ENCODE results near the gene BSCL2. TPM values are rescaled to one million over a fixed set of nuclear protein-coding genes. Genes with fewer than 3 reads are reported as not detected.

The BSCL2 gene
- total and polyA plus RNA-seq, 2 of the 13 experiments (the other 11 are each of a cell fraction or from before 2014, with no cell fraction given): 19.5 to 21.1 TPM

DNA sequence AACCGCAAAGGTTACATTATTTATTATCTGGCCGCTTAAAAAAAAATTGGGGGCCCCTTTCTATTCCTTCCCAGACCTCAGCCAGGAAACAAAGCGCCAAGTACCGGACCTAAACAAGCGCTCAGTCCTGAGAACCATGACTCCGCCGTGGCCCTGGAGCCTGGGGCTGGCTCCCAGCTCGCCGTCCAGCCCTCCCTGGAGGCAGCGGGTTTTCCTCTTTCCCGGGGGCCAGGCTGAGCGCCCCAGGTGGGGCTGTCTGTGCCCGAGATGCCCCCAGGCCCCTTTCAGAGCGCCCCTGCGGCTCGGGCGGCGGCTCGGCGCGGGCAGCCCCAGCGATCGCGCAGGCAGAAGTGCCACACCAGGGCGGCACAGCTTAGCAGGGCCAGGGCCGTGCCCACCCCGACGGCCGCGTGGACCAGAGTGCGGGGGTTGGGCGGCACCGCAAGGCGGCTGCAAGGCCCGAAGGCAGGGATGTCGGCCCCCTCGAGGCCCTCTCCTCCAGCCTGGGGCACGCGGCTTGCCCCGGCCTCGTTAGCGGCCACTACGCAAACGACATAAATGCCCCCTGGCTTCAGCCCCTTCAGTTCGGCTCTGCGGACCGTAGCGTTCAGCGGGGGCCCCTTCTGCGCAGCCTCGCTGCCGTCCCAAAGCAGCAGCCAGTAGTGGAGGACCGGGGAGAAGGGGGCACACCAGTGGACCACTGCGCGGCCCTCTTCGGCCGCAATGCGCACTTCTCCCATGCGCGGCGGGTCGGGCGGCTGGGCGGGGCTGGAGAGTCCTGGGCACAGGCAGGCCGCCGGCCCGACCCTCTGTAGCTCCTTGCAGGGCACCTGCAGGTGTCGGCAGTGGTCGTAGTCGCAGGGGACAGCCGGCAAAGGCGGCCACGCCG is 19.5 kb downstream of the BSCL2 start (continued):
- TF ChIP-seq, protein P1, sequence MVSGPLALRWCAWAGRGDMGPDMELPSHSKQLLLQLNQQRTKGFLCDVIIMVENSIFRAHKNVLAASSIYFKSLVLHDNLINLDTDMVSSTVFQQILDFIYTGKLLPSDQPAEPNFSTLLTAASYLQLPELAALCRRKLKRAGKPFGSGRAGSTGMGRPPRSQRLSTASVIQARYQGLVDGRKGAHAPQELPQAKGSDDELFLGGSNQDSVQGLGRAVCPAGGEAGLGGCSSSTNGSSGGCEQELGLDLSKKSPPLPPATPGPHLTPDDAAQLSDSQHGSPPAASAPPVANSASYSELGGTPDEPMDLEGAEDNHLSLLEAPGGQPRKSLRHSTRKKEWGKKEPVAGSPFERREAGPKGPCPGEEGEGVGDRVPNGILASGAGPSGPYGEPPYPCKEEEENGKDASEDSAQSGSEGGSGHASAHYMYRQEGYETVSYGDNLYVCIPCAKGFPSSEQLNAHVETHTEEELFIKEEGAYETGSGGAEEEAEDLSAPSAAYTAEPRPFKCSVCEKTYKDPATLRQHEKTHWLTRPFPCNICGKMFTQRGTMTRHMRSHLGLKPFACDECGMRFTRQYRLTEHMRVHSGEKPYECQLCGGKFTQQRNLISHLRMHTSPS (CRISPR knock-in tag; IDR thresholded peaks at IDR 0.05; ENCODE audit: low read depth): no peak
- TF ChIP-seq, protein P2, sequence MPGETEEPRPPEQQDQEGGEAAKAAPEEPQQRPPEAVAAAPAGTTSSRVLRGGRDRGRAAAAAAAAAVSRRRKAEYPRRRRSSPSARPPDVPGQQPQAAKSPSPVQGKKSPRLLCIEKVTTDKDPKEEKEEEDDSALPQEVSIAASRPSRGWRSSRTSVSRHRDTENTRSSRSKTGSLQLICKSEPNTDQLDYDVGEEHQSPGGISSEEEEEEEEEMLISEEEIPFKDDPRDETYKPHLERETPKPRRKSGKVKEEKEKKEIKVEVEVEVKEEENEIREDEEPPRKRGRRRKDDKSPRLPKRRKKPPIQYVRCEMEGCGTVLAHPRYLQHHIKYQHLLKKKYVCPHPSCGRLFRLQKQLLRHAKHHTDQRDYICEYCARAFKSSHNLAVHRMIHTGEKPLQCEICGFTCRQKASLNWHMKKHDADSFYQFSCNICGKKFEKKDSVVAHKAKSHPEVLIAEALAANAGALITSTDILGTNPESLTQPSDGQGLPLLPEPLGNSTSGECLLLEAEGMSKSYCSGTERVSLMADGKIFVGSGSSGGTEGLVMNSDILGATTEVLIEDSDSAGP (CRISPR knock-in tag; IDR thresholded peaks at IDR 0.05; ENCODE audit: borderline replicate concordance): no peak
- TF ChIP-seq HMG20A (CRISPR knock-in tag; IDR thresholded peaks at IDR 0.05; ENCODE audit: borderline replicate concordance) (no peak), CCAR2 (optimal IDR thresholded peaks at IDR 0.05; ENCODE audit: low read depth, low read length) (no peak)

DNA sequence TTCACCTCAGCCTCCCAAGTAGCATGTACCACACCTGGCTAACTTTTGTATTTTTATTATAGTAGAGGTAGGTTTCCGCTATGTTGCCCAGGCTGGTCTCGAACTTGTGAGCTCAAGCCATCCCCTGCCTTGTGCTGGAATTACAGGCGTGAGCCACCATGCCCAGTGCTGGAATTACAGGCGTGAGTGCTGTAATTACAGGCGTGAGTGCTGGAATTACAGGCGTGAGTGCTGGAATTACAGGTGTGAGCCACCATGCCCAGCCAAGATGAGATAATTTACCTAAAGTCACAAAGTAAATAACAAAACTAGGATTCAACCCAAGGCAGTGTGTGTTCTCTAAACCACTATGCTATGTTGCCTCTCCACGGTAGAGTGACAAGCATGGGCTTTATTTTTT is 24.7 kb downstream of the BSCL2 start:
- Histone ChIP-seq H3K4me3 (replicated peaks in 1 of 3; ENCODE audit: insufficient read depth in 1 of 3, low read depth in 2 of 3, low read length in 3 of 3) (no peak overlapping the region), H3K9me3 (ENCODE audit: low read length) (no peaks in the 10 kb centered on the region), H3K9ac (ENCODE audit: insufficient read depth, low read depth, low read length) (no peak overlapping the region), H4K20me1 (ENCODE audit: insufficient read depth, low read length) (no peaks in the 10 kb centered on the region), H3K36me3 (replicated peaks in 1 of 2; ENCODE audit: control insufficient read depth in 1 of 2, insufficient read depth in 2 of 2, low read length in 2 of 2) (no peaks in the 10 kb centered on the region), H3K27me3 (ENCODE audit: control insufficient read depth in 1 of 2, insufficient read depth in 2 of 2, low read length in 2 of 2) (no peaks in the 10 kb centered on the region), H3K27ac (ENCODE audit: extremely low read length, insufficient read depth, low read length) (no peak overlapping the region), H2AFZ (ENCODE audit: low read length) (no peak overlapping the region), H3K79me2 (ENCODE audit: insufficient read depth, low read length) (peaks cover 8% of the 10 kb centered on the region), H3K4me2 (ENCODE audit: low read depth, low read length) (no peak overlapping the region), H3K4me1 (ENCODE audit: insufficient read depth, low read length) (peaks cover 30% of the 10 kb centered on the region)
- ATAC-seq (no peak), DNase-seq (ENCODE audit: low spot score) (no peak), FAIRE-seq (no peak)
- TF ChIP-seq HOXA5 (CRISPR knock-in tag; IDR thresholded peaks at IDR 0.05): no peak
- no peak for TF ChIP-seq POGZ (CRISPR knock-in tag; IDR thresholded peaks at IDR 0.05)
- BruUV-seq (replicated peaks): no TSS peak
- ChIA-PET POLR2A (interaction anchor here (2.0 kb wide), 1 partner anchor 17 kb away, joined by 4 read pairs; the partner anchor contains the start of gene CSKMT), CTCF (ENCODE audit: low intra/inter-chr PET ratio, low total read pairs) (no interaction called here)
- 78% methylated on average over 7 of the region's 7 CpGs for WGBS (ENCODE audit: low lambda C conversion rate)
- in situ Hi-C loops (cut with HindIII; ENCODE audit: extremely low pct_ligation_motif_present, low pct_unique_long_range_greater_than_20kb): no loop called here
- intact Hi-C loops (cut with micrococcal nuclease; ENCODE audit: unreplicated experiment): no loop called here

Data from HepG2 (cell line).